ENCODE data around the gene CILP.
"Not testable (repeated sequence)": the region's sequence is repeated elsewhere in the genome, so short reads cannot be mapped to it uniquely, and the experiment has no call there.

Gene CILP

GRCh38 chr15:65210770-65211481 is at the start of gene CILP:
TSS of gene CILP (minus strand) at chr15:65211473. CDS start at chr15:65209755, 1,718 bp downstream.
- DNase-seq: no peak

- no peak for DNase-seq
Measured at GRCh38 chr15:65260968-65261367, 49.7 kb upstream of the CILP start.

GRCh38 chr15:65259367-65259797 is 48.1 kb upstream of the CILP start:
- DNase-seq: no peak

GRCh38 chr15:65258375-65259262 is 47.3 kb upstream of the CILP start:
- DNase-seq: no peak

GRCh38 chr15:65255486-65256140 is 44.3 kb upstream of the CILP start:
- no peak for DNase-seq

- DNase-seq: no peak
Measured at GRCh38 chr15:65254758-65255157, 43.5 kb upstream of the CILP start.

- no peak for DNase-seq
Measured at GRCh38 chr15:65254356-65254755, 43.1 kb upstream of the CILP start.

GRCh38 chr15:65249641-65250040 is 38.4 kb upstream of the CILP start:
- no peak for DNase-seq

GRCh38 chr15:65248511-65249255 is 37.4 kb upstream of the CILP start:
- DNase-seq: no peak

- DNase-seq: no peak
Measured at GRCh38 chr15:65246939-65247338, 35.7 kb upstream of the CILP start.

GRCh38 chr15:65246026-65246714 is 34.9 kb upstream of the CILP start:
- DNase-seq: no peak

GRCh38 chr15:65245096-65245856 is 34.0 kb upstream of the CILP start:
- no peak for DNase-seq

- no peak for DNase-seq
Measured at GRCh38 chr15:65244638-65245037, 33.4 kb upstream of the CILP start.

- not testable (repeated sequence) for DNase-seq
Measured at GRCh38 chr15:65236443-65236842, 25.2 kb upstream of the CILP start.

- no peak for DNase-seq
Measured at GRCh38 chr15:65233696-65234095, 22.4 kb upstream of the CILP start.

- DNase-seq: no peak
Measured at GRCh38 chr15:65232520-65232919, 21.2 kb upstream of the CILP start.

GRCh38 chr15:65231306-65231705 is 20.0 kb upstream of the CILP start:
- DNase-seq: no peak

- DNase-seq: not testable (repeated sequence)
Measured at GRCh38 chr15:65226901-65227300, 15.6 kb upstream of the CILP start.

- no peak for DNase-seq
Measured at GRCh38 chr15:65226221-65226620, 14.9 kb upstream of the CILP start.

- DNase-seq: no peak
Measured at GRCh38 chr15:65223996-65224395, 12.7 kb upstream of the CILP start.

- DNase-seq: no peak
Measured at GRCh38 chr15:65222891-65223290, 11.6 kb upstream of the CILP start.
